Keratinocyte (primary cell): ENCODE results near the gene TMEM238. TPM values are rescaled to one million over a fixed set of nuclear protein-coding genes. Genes with fewer than 3 reads are reported as not detected.

Experiments
- DNase-seq: peaks from one replicate; pipeline ENCODE4 v3.0.0-alpha.2; 2011; ENCODE audit warnings: low read depth, missing footprints, low spot score
- FAIRE-seq: peaks from 2 replicates; lab custom pipeline; 2011; peaks lifted over from hg19 to GRCh38; lab: Jason Lieb, UNC
- H2AFZ ChIP-seq: 2 replicates; pipeline ENCODE4 v1.6.0; 2012; ENCODE audit warnings: low read length, control low read depth, inconsistent platforms; ENCODE audit not compliant: control insufficient read depth
- H3K27ac ChIP-seq: 2 replicates; pipeline ENCODE4 v1.5.1; 2011; ENCODE audit warnings: low read length; ENCODE audit not compliant: control insufficient read depth, insufficient read depth
- H3K27me3 ChIP-seq: 3 replicates; pipeline ENCODE4 v1.6.0; 2011; ENCODE audit warnings: low read length; ENCODE audit not compliant: control insufficient read depth, insufficient read depth; ENCODE audit errors: extremely low read depth
- H3K36me3 ChIP-seq, 2 experiments: 2 replicates in 1 of 2; 3 replicates in 1 of 2; pipeline ENCODE4 v1.5.1; 2011; ENCODE audit warnings: low read length in 2 of 2, mild to moderate bottlenecking in 1 of 2; ENCODE audit not compliant: control insufficient read depth in 2 of 2, insufficient read depth in 2 of 2; ENCODE audit errors: extremely low read depth in 1 of 2
- H3K4me1 ChIP-seq: 3 replicates; pipeline ENCODE4 v1.5.1; 2011; ENCODE audit warnings: low read length; ENCODE audit not compliant: control insufficient read depth, insufficient read depth; ENCODE audit errors: extremely low read depth
- H3K4me2 ChIP-seq: 3 replicates; pipeline ENCODE4 v1.6.0; 2011; ENCODE audit warnings: low read depth, low read length; ENCODE audit not compliant: control insufficient read depth, insufficient read depth; ENCODE audit errors: extremely low read depth
- H3K4me3 ChIP-seq, 3 experiments: fragments of 200-600 bp in 1 of 3; sonication (generic) in 1 of 3; 2 replicates in 2 of 3; 3 replicates in 1 of 3; pipeline ENCODE4 v1.5.1; 2011 to 2016; ENCODE audit warnings: low read length in 3 of 3, mild to moderate bottlenecking in 3 of 3, control low read depth in 2 of 3, inconsistent platforms in 1 of 3, low read depth in 1 of 3, mixed read lengths in 1 of 3, mixed run types in 1 of 3, moderate library complexity in 1 of 3; ENCODE audit not compliant: control insufficient read depth in 2 of 3, insufficient read depth in 2 of 3; ENCODE audit errors: extremely low read depth in 1 of 3
- H3K79me2 ChIP-seq: 2 replicates; pipeline ENCODE4 v1.6.0; 2012; ENCODE audit warnings: low read length; ENCODE audit not compliant: control insufficient read depth, insufficient read depth
- H3K9ac ChIP-seq: 3 replicates; pipeline ENCODE4 v1.6.0; 2011; ENCODE audit warnings: low read length; ENCODE audit not compliant: control insufficient read depth, insufficient read depth; ENCODE audit errors: extremely low read depth
- H3K9me1 ChIP-seq: 3 replicates; pipeline ENCODE4 v1.6.0; 2011; ENCODE audit warnings: low read length; ENCODE audit not compliant: control insufficient read depth, insufficient read depth; ENCODE audit errors: extremely low read depth
- H3K9me3 ChIP-seq: 2 replicates; pipeline ENCODE4 v1.5.1; 2012; ENCODE audit warnings: low read depth, low read length; ENCODE audit not compliant: control insufficient read depth
- H4K20me1 ChIP-seq: 3 replicates; pipeline ENCODE4 v1.6.0; 2011; ENCODE audit warnings: low read length; ENCODE audit not compliant: control insufficient read depth, insufficient read depth; ENCODE audit errors: extremely low read depth
- EZH2 ChIP-seq: IDR thresholded peaks from one replicate; pipeline ENCODE4 v1.6.1; 2012; ENCODE audit warnings: inconsistent platforms, mild to moderate bottlenecking, low read length, moderate library complexity
- dilution Hi-C: fragments of 300-500 bp; cut with MboI; formaldehyde crosslinking; loops from one replicate; pipeline ENCODE4 v1.7.0; 2020; ENCODE audit warnings: low sequenced_read_pairs; ENCODE audit not compliant: extremely low pct_ligation_motif_present
- polyA plus RNA-seq, 5 experiments: library from polyadenylated mRNA; depleted of rRNA in 3 of 5; stranded (reverse) in 3 of 5; stranded (forward) in 1 of 5; unstranded in 1 of 5; fragments of >200 nt; gene quantifications; 1 replicate in 1 of 5; 2 replicates in 3 of 5; 3 replicates in 1 of 5; pipeline versions ENCODE4 v1.2.1 to v1.2.3, GENCODE V29; 2011 to 2012; ENCODE audit warnings: missing spikeins in 2 of 5, low read depth in 1 of 5, low replicate concordance in 1 of 5
- TF ChIP-seq, protein P1 (sequence below), 3 experiments: IDR thresholded peaks in 1 of 3; conservative IDR thresholded peaks in 1 of 3; optimal IDR thresholded peaks in 1 of 3; 2 replicates in 2 of 3; 3 replicates in 1 of 3; pipeline versions ENCODE3 to v1.5.1; 2011; ENCODE audit warnings: low read length in 3 of 3, mild to moderate bottlenecking in 3 of 3, moderate library complexity in 2 of 3, control low read depth in 1 of 3, inconsistent platforms in 1 of 3; ENCODE audit not compliant: insufficient read depth in 2 of 3; ENCODE audit errors: extremely low read depth in 1 of 3

The TMEM238 gene
- polyA plus RNA-seq, 1 donor (not counting 4 experiments of a cell fraction or from before 2014, with no cell fraction given) = 0.24 TPM

GRCh38 chr19:55400281-55401087 is 16.4 kb upstream of the TMEM238 start:
- FAIRE-seq (no peak), DNase-seq (no peak)
- no peak overlapping the region for H2AFZ ChIP-seq
- no peak overlapping the region for H3K4me3 ChIP-seq
- peaks cover 5% of the 10 kb centered on the region for H4K20me1 ChIP-seq
- no peak for TF ChIP-seq EZH2
- TF ChIP-seq, protein P1, sequence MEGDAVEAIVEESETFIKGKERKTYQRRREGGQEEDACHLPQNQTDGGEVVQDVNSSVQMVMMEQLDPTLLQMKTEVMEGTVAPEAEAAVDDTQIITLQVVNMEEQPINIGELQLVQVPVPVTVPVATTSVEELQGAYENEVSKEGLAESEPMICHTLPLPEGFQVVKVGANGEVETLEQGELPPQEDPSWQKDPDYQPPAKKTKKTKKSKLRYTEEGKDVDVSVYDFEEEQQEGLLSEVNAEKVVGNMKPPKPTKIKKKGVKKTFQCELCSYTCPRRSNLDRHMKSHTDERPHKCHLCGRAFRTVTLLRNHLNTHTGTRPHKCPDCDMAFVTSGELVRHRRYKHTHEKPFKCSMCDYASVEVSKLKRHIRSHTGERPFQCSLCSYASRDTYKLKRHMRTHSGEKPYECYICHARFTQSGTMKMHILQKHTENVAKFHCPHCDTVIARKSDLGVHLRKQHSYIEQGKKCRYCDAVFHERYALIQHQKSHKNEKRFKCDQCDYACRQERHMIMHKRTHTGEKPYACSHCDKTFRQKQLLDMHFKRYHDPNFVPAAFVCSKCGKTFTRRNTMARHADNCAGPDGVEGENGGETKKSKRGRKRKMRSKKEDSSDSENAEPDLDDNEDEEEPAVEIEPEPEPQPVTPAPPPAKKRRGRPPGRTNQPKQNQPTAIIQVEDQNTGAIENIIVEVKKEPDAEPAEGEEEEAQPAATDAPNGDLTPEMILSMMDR (optimal IDR thresholded peaks at IDR 0.05 in 1 of 3, IDR thresholded peaks at IDR 0.05 in 1 of 3, conservative IDR thresholded peaks at IDR 0.05 in 1 of 3; ENCODE audit: extremely low read depth in 1 of 3, insufficient read depth in 2 of 3, low read length in 3 of 3) = no peak
- no peaks in the 10 kb centered on the region for H3K9me1 ChIP-seq
- peaks cover 26% of the 10 kb centered on the region for H3K79me2 ChIP-seq
- no peak overlapping the region for H3K27ac ChIP-seq
- no peak overlapping the region for H3K9ac ChIP-seq
- dilution Hi-C loops = no loop called here
- H3K4me2 ChIP-seq = no peak overlapping the region
- no peaks in the 10 kb centered on the region for H3K27me3 ChIP-seq
- H3K9me3 ChIP-seq = no peaks in the 10 kb centered on the region
- peaks cover 23 to 28% of the 10 kb centered on the region in 2 experiments for H3K36me3 ChIP-seq
- H3K4me1 ChIP-seq = peaks cover 5% of the 10 kb centered on the region

DNA sequence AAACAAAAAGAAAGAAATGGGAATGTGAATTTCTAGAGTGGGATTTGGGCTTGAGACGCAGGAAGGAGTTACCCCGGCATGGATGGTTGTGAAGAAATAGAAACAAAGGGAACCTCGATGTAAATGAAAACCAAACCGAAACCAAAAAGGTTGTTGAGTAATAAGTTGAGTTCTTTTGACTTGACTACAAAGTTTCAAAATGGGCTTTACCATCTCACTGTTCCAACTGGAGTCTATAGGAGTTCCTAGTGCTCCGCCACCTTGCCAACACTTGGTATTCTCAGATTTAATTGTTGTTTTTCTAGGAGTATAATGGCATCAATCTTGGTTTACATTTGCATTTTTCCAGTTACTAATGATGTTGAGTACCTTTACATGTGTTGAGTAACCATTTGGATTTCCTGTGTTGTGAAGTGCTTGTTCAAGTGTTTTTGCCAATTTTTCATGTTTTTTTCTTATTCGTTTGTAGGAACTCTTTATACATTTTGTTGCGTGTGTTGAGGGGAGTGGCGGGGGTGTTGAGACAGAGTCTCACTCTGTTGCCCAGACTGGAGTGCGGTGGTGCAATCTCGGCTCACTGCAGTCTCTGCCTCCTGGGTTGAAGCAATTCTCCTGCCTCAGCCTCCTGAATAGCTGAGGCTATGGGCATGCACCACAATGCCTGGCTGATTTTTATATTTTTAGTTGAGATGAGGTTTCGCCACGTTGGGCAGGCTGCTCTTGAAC is 14.3 kb upstream of the TMEM238 start:
- Histone ChIP-seq H3K9ac (no peak overlapping the region), H3K4me1 (peaks cover 4% of the 10 kb centered on the region), H2AFZ (no peak overlapping the region), H3K36me3 (peaks cover 18 to 19% of the 10 kb centered on the region in 2 experiments), H3K9me3 (no peaks in the 10 kb centered on the region), H4K20me1 (peaks cover 2% of the 10 kb centered on the region), H3K27ac (no peak overlapping the region), H3K27me3 (no peaks in the 10 kb centered on the region), H3K4me2 (no peak overlapping the region), H3K4me3 (no peak overlapping the region), H3K79me2 (peaks cover 12% of the 10 kb centered on the region), H3K9me1 (no peaks in the 10 kb centered on the region)
- DNase-seq = no peak
- dilution Hi-C loops = no loop called here
- no peak for FAIRE-seq
- TF ChIP-seq, protein P1 (optimal IDR thresholded peaks at IDR 0.05 in 1 of 3, IDR thresholded peaks at IDR 0.05 in 1 of 3, conservative IDR thresholded peaks at IDR 0.05 in 1 of 3; ENCODE audit: extremely low read depth in 1 of 3, insufficient read depth in 2 of 3, low read length in 3 of 3) = no peak
- TF ChIP-seq EZH2 = no peak
